ENCODE data around the gene KDM6A.

- TF ChIP-seq TSHZ2 (CRISPR knock-in tag; IDR thresholded peaks at IDR 0.05), result no peak
- TF ChIP-seq ZFP3 (CRISPR knock-in tag; IDR thresholded peaks at IDR 0.05), result no peak
- no peak for TF ChIP-seq RARB (CRISPR knock-in tag; IDR thresholded peaks at IDR 0.05)
- TF ChIP-seq PATZ1 (CRISPR knock-in tag; IDR thresholded peaks at IDR 0.05; ENCODE audit: borderline replicate concordance), result no peak
- no peak for TF ChIP-seq ARNTL (CRISPR knock-in tag; IDR thresholded peaks at IDR 0.05; ENCODE audit: borderline replicate concordance, low read depth)
- TF ChIP-seq ZFP30 (CRISPR knock-in tag; IDR thresholded peaks at IDR 0.05), result no peak
- no peak for TF ChIP-seq ZC3H10 (CRISPR knock-in tag; IDR thresholded peaks at IDR 0.05)
- TF ChIP-seq GLIS3 (CRISPR knock-in tag; IDR thresholded peaks at IDR 0.05), result no peak
- no peak for TF ChIP-seq TOX (CRISPR knock-in tag; IDR thresholded peaks at IDR 0.05; ENCODE audit: borderline replicate concordance)
- TF ChIP-seq OSR1 (CRISPR knock-in tag; IDR thresholded peaks at IDR 0.05), result no peak
- TF ChIP-seq ZNF565 (CRISPR knock-in tag; conservative IDR thresholded peaks at IDR 0.05; ENCODE audit: low read depth), result no peak
- no peak for TF ChIP-seq SNAI2 (CRISPR knock-in tag; IDR thresholded peaks at IDR 0.05)
- TF ChIP-seq CSDC2 (CRISPR knock-in tag; IDR thresholded peaks at IDR 0.05), result no peak
Observed at GRCh38 chrX:45006002-45006800, 133.2 kb downstream of the KDM6A start.

All from SK-N-SH treated with all-trans-retinoic acid at 6 μM for 48 hours (cell line).